GM08714 (cell line): Measurements from ENCODE around the gene TSPO2.
A peak's percentile ranks its signal among the peaks of the same experiment; 100 is the strongest.

Experiments
- H3K4me3 ChIP-seq: fragments of 200-500 bp; sonication (Bioruptor generic); 2 replicates; pipeline ENCODE4 v1.5.1; 2014; ENCODE audit warnings: mild to moderate bottlenecking, low read length, inconsistent platforms
- ZNF274 ChIP-seq: IDR thresholded peaks from 2 replicates; pipeline ENCODE4 v1.6.1; 2012; ENCODE audit warnings: mild to moderate bottlenecking, low read depth, low read length

The TSPO2 gene

DNA sequence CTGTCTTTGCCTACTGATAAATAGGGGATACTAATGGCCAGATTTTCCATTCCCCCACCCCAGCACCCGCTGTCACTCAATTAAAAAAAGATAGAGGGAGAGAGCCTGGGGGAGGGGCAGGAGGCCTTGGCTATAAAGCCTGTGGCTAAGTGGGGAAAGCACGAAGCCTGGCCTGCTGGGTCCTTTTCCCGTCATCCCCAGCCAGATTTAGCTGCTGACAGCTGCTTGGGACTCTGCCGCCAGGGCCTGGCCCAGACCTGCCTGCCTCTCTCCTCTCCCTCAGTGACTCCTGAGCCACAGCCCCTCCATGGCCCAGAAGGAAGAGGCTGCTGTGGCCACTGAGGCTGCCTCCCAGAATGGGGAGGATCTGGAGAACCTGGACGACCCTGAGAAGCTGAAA is 10.8 kb downstream of the TSPO2 start, which contains the start of gene APOBEC2:
TSS of gene APOBEC2 (plus strand) at position 162 of the 400 bp plus-strand sequence. CDS start at position 308, 146 bp downstream.
- no peak within 1 kb of the TSS for H3K4me3 ChIP-seq
- TF ChIP-seq ZNF274 = no peak

DNA sequence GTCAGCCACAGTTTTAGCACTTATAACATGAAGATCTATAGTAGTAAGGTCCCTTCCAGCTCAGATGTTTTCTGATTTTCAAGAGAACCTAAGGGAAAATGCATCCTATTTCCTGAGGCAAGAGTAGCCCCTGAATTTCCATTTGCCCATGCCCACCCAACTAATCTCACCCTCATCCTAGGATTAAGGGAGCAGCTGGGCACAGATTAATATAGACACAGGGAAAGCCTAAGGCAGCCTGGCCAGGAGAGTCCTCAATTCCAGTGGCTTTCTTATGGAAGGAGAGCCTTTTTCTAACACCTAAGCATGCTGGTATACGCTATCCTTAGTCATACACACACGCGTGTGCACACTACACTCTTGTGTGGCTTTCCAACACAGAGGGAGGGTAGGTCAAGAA is 12.2 kb downstream of the TSPO2 start:
- no peak overlapping the region for H3K4me3 ChIP-seq

DNA sequence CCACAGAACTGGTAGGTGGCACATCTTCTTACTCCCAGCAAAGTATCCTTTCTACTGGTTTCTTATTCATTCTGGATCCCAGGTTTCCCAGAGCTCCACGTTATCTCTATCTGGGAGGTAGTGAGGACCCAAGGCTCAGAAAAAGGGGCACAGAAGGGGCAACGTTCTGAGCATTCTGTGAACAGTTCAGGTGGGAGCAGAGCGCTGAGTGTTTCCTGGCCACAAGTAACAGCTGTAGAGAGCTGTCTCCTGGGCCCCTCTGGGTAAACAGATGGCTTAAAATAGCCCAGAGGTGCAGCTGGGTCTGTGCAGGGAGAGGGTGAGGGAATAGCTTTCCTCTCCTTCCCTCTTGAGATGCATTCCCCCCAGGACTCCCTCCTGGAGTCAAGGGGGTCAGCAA is 12.9 kb downstream of the TSPO2 start:
- H3K4me3 ChIP-seq = no peak overlapping the region
- no peak for TF ChIP-seq ZNF274

More for the DNA sequence above, 12.2 kb downstream of the TSPO2 start:
- TF ChIP-seq ZNF274 = no peak

DNA sequence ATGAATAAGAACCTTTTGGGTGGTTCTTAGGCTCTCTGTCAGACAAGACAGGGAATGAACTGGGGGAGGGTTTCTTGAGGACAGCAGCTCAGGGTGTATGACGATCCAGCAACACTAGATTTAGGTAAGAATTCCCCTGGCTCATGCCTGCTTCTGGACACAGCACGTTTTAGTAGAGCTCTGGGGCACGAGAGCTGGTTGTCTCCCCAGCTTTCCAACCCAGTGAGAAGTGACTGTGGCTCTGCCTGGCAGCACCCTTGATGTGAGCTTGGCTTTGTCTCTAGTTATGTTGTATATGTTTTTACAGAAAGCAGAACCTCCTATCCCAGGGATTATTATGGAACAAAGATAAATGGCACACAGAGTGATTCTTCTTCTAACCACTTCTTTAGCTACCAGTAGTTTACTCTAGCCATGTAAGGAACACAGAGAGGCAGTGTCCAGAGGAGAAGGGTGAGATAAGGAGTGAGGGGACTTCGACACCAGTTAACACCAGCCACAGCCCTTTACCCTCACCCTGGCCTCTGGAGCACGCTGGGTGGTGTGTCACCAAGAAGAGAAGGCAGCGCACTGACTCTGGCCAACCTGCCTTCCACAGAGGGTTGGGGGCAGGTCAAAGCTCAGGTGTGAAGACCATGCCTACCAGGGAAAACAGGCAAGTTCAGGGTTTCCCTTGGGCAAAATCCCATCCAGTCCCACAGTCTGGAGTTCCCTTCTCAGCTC is 14.7 kb downstream of the TSPO2 start:
- no peak for TF ChIP-seq ZNF274
- no peak overlapping the region for H3K4me3 ChIP-seq

DNA sequence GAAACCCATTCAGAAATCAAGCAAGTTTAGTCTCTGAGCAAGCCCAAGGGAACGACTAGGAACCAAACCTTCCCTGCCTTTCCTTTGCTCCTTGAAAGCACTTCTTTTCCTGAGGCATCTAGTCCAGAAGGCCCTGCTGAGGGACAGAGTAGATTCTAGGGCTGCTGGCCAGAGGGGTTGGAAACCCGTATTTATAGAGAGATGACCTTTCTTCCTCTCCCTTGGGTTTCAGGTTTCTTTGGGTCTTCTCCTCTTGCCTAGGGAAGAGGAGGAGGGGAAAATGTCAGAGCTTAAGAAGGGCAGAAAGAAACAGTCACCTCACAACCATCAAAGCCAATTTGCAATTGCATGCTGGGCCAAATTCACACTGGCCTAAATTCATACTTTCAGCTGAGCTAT is 16.5 kb downstream of the TSPO2 start:
- no peak overlapping the region for H3K4me3 ChIP-seq
- TF ChIP-seq ZNF274 = no peak

DNA sequence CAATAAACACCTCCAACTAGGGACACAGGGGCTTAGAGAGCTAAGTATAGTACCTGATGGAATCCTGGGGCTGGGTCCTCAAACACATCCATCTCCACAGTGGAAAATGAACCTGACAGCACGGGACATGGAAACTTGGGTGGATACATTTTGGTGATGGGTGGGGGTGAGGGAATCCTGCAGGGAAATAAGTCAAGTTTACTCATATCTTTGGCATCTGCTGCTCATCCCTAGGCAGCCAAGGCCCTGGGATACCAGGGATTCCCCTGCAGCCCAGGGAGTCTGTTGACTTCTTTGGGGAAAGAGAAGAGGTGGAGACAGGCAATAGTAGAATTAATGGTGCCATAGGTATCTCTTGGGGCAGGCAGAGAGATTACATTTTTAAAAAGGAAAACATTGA is 17.3 kb downstream of the TSPO2 start:
- H3K4me3 ChIP-seq = no peak overlapping the region
- no peak for TF ChIP-seq ZNF274

DNA sequence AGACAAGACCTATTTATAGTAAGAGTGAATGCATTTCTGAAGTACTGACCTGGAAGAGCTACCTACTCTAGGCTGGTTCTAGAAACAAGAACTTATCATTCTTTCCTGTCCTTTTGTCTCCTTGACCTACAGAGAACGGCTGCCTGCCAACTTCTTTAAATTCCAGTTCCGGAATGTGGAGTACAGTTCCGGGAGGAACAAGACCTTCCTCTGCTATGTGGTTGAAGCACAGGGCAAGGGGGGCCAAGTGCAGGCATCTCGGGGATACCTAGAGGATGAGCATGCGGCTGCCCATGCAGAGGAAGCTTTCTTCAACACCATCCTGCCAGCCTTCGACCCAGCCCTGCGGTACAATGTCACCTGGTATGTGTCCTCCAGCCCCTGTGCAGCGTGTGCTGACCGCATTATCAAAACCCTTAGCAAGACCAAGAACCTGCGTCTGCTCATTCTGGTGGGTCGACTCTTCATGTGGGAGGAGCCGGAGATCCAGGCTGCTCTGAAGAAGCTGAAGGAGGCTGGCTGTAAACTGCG is 19.0 kb downstream of the TSPO2 start:
- TF ChIP-seq ZNF274 = no peak
- H3K4me3 ChIP-seq = no peak overlapping the region

DNA sequence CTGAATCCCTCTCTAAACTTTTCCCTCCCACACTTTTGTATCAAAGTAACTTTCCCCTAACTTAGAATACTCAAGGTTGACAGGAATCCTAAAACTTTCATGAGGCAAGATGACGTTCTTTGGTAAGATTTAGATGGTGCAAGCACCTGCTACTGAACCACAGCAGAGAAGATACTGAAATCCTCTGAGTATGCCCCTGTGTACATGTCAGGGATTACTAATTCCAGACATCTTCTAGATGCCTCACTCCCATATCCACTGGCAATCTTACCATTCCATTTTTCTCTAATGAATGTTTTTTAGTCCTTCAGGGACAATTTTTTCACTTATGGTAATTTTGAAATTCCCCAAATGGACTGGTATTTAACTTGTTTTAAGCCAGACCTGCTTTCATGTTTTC is 19.8 kb downstream of the TSPO2 start:
- no peak overlapping the region for H3K4me3 ChIP-seq
- TF ChIP-seq ZNF274 = no peak

DNA sequence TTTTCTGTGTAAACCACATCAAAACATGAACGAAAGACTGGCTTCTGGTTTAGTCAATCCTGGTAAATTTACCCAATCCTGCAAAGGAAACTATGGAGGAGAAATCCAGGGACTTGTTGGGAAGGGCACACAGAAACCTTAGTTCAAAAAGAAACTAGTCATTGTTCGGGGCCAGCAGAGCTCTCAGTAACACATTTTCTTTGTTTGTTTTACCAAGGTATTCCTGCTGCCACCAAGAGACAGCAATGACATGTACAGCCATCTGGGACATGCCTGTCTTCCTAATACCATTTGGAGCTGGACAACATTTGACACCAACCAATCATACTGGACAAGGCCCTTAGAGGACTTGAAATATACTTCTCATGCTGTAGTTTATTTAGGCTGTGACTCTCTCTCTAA is 21.6 kb downstream of the TSPO2 start:
- no peak for TF ChIP-seq ZNF274
- no peak overlapping the region for H3K4me3 ChIP-seq

DNA sequence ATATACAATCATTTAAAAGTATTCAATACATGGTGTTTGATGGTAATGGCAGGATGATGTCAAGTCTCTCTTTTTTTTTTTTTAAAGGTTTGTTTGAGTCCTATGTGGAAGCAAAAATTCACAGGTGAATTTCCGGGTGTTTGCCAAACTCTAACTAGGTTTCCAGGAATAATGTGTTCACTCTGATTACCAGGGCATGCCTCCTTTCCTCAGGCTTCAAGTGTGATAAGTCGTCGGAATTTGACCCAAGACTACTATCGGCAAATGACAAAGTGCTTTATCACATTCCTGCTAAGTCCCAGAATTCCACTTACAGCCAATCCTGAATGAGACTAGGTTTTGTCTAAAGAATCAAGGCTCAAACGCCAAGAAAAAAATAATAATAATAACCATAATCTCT is 22.6 kb downstream of the TSPO2 start:
- no peak for TF ChIP-seq ZNF274
- H3K4me3 ChIP-seq = no peak overlapping the region

DNA sequence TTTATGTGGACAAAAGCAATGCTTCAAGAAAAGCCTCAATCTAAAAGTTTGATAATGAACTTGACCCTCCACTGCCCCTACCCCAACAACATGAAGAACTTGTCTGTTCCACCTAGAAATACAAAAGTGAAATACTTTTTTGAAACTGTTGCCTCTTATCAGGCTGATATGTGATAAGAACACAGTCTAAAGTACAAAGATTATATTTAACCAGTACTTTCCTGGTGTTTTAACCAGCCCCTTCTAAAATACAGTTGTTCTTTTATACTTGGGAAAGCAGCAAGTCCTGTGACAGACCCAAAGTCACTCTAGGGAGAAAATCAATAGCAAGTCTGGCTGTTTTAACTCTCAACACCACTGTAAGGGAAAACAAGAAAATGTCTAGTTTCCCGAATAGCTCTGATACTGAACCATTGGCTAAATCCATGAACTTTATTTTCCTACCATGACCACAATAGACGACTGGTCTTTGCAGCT is 23.3 kb downstream of the TSPO2 start:
- no peak for TF ChIP-seq ZNF274

DNA sequence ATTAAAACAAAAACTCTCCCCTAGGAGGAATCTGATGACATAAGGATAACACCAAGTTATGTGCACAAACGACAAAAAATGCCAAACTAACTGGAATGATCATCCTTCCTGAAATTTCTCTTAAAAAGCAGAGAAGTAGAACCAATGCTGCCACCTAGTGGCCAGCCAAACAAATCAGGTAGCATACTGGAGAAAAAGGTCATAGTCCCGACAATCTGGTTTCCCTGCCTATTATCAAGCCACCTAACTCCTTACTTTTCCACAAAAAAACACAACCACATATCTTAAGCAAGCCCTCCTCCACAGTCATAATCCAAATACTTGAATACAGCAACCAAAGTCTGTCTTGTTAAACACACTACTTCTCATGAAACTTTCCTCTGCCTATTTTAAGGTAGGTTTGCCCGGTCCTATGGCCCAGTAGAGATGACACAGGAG is 24.6 kb downstream of the TSPO2 start:
- no peak overlapping the region for H3K4me3 ChIP-seq
- no peak for TF ChIP-seq ZNF274

More for the DNA sequence above, 23.3 kb downstream of the TSPO2 start:
- H3K4me3 ChIP-seq = no peak overlapping the region

DNA sequence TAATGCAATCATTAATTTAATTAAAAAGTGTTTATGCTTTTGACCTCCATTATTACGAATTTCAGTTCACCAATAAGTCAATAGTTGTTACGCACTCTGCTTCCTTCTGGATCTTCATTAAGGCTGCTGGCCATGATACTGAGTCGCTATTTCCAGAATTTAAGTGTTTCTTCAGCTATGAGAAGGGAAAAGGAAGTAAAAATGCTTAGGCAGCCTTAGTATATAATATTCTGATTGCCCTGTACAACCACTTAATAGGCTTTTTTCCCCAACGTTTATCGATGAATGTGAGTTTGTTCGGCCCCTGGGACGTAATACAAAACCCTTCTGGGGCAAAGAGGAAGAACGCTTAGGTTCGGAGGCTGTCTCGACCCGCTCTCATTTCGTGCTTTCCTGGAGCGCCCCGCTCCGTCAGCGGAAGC is 29.2 kb downstream of the TSPO2 start:
- peak overlapping the region; percentile 83 for H3K4me3 ChIP-seq
- TF ChIP-seq ZNF274 = no peak

DNA sequence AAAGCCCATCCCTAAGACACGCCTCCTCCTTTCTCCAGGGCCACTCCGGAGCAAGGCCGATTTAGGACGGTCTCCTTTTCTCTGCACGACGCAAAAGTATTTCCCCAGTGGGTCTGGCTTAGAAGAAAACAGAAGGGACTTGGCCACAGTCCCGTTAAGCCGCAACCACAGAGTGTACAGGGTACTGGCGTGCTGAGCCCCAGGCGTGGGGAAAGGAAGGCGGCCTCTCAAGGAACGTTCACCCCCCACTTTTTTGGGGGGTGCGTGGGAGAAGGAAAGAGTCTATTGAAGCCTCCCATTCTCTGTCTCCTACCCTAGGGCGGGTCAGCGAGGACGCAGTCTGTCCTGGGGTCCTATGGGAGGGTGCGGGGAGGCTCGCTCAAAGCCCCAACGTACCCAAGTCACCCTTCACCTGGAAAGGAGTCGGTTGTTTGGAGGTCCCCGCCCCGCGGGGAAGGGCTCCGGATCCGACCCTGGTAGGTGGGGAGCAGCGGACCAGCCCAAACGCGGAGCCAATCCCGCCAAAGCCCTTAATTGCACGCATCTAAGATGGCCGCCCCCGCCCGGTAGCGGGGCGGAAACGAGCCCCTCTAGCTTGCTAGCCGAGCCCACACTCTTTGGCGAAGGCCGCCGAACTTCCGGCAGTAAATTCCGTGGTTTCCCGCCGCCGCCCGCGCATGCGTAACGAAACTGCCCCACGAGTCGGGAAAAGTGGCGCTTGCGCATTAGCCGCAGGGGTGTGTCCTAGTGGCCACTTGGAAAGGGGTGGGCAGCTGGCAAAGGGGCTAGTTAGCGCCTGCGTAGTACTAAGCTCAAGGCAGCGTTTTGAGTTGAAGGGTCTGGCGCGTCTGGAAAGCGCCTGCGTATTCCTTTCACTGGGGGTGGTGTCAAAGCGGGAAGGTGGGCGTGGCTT is 29.9 kb downstream of the TSPO2 start, which contains the start of gene OARD1:
TSS of gene OARD1 (minus strand) at position 434 of the 913 bp plus-strand sequence. CDS start 722 bp downstream, outside the sequence.
- H3K4me3 ChIP-seq = peak within 1 kb of the TSS; percentile 97
- TF ChIP-seq ZNF274 = no peak

DNA sequence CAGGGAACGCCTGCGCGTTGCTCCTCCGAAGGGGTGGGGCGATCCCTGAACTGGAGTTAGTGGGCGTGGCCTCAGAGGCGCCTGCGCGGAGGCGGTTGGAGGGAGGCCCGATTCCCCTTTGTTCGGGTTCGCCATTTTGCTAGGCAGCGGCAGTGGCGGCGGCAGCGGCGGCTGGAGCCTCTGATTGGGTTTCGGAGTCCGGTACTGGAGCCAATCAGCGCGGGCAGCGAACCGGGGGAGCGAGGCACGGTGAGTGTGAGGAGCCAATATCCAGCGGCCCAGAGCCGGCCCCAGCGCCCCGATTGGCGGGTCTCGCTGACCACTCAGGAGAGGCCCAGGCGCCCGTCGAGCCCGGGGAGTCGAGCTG is 30.6 kb downstream of the TSPO2 start, which contains the start of gene NFYA:
TSS of gene NFYA (plus strand) at position 139 of the 367 bp plus-strand sequence. CDS start 6,116 bp downstream, outside the sequence.
- peak within 1 kb of the TSS; percentile 97 for H3K4me3 ChIP-seq
- no peak for TF ChIP-seq ZNF274
